ENCODE measurements around the gene CREB5.
"Not testable (repeated sequence)": the region's sequence is repeated elsewhere in the genome, so short reads cannot be mapped to it uniquely, and the experiment has no call there.

Gene CREB5

DNA sequence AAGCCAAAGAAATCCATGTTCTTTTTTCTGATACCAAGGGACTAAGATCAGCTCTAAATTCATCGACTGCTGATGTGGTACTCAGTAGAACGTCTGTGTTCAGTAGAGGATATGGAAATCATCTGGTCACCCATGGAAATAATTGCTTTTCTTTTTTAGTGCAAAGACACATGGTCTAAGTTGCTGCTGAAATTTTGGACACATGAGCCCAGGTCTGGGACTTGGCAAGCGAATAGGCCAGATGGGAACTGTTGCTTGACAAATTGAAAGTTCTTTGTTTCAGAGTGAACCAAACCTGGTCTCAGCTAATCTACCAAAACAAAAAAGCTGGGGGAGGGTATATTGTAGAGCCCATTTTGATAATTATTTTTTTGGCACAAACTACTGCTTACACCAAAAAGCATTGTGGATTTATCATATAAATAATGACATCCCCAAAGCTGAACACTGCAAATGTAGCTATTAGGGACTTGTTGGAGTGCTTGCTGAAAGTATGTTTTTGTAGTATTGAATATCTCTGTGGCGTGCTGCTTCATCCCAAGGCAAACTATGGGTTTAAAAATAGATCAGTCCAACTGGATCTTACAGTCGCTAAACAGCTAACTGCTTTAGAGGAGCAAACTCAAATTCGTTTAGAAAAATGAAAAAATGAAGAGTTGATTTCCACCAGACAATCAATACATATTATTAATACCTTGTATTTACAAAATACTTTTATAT is 401.1 kb downstream of the CREB5 start:
- no peak for DNase-seq (ENCODE audit: low spot score)

DNA sequence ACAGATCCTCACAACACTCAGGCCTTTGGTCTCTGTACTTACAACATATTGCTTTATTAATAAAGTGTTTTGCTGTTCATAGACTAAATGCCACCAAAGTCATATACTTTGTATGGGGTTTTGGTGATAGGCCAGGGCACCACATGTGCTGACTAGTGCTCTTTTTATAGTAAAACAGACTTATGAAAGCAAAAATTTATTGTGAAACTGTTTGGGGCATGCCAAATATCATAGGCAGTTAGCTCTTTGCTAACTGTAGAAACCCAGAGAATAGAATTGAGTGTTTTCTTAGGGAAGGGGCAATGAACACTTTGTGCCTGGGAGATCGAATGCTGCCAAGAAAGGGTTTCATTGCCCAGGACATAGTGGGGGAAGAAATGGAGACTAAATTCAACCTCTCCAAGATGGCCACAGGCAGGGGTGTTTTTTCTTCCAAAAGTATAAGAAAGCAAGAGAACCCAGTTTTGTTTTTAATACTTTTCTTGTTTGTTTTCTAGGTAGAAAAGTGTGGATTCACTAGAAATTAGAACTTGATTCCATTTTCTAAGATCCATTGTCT is 403.1 kb downstream of the CREB5 start:
- DNase-seq (ENCODE audit: low spot score), result no peak

GRCh38 chr7:28815928-28816373 is 403.6 kb downstream of the CREB5 start:
- DNase-seq (ENCODE audit: low spot score), result no peak

DNA sequence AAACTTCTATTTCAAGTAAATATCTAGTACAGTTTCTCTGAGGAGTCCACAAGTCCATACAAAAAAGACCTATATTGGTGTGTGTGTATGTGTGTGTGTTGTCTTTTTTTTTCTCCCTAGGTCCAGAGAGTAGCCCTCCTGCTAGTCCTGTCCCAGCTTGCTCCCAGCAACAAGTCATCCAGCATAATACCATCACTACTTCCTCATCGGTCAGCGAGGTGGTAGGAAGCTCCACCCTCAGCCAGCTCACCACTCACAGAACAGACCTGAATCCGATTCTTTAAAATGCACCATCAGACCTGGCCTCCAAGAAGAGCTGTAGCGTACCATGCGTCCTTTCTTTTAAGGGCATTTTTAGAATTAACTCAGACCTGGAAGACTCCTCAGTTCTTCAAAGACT is 406.7 kb downstream of the CREB5 start:
- DNase-seq (ENCODE audit: low spot score), result no peak

DNA sequence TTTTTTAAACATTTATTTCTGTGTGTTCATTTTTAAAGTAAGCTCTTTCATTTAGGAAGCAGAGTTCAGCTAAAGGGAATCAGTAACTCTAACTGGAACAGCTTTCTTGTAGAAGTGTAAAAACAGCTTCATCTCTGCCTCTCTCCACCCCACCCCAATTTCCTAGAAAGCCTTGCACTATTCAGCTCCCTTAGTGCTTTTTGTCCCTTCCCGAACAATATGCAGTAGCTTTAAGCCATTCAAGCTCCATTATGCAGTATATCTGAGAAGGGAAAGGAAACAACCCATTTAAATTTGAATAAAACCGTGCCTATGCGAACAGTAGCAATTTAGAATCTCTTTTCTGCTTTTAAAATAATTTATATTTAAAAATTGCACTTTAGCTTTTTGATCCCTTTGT is 411.3 kb downstream of the CREB5 start:
- DNase-seq (ENCODE audit: low spot score), result no peak

- DNase-seq (ENCODE audit: low spot score), result not testable (repeated sequence)
Measured at GRCh38 chr7:28825817-28826448, 413.6 kb downstream of the CREB5 start.

DNA sequence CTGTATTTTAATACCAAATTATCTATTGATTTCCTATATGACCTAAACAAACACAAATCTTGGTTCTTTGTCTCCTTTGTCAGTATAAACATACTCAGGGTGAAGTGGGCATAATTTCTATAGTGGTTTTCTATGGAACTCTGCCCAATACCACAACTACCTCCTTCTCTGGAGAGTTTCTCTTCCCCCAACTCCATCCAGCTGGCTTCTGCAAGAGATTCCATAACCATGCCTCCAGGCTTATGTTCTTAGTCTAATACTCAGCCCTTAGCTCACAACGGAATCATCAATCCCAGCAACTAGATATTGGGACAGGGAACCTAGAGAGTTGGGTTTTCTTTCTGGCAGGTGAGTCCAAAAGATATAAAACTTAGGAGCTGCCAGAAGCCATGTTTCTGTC is 418.5 kb downstream of the CREB5 start:
- peak; percentile 23 for DNase-seq (ENCODE audit: low spot score)

DNA sequence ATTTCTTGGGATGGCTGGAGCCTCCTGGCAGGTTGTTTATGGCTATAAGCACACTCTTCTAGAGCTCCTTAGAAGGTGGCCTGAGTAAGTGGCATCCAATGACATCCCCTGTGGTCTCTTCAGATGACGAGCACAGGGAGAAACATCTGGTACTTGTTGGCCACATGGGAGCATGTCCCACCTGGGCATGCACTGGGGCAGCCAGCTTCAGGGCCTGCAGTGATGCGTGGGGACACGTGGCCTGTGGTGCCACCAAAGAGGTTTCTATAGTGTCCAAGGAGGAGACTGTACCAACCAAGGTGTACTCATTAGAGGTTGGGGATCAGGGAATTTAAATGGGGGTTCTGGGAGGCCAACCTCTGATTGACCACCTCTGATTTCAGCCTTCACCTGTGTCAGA is 420.4 kb downstream of the CREB5 start:
- DNase-seq (ENCODE audit: low spot score), result no peak

DNA sequence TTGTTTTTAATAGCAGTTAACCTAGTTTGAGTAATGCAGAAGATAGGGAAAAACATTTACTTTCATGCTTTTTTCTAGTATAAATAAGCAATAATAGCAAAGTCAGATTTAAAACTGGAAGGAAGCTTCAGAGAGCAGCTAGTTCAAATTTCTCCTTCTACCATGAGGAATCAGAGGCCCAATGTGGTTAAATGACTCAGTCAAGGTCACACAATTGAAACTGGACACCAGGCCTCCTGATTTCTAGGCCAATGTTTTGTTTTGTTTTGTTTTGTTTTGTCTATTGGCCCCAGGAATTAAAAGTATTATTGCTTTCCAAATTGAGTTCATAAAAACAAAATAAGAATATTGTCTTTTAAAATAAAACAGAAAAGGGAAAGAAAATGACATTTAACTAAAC is 423.5 kb downstream of the CREB5 start:
- DNase-seq (ENCODE audit: low spot score), result no peak

GRCh38 chr7:28836716-28837115 is 424.4 kb downstream of the CREB5 start:
- no peak for DNase-seq (ENCODE audit: low spot score)

- no peak for DNase-seq (ENCODE audit: low spot score)
Measured at GRCh38 chr7:28837216-28837615, 424.9 kb downstream of the CREB5 start.

DNA sequence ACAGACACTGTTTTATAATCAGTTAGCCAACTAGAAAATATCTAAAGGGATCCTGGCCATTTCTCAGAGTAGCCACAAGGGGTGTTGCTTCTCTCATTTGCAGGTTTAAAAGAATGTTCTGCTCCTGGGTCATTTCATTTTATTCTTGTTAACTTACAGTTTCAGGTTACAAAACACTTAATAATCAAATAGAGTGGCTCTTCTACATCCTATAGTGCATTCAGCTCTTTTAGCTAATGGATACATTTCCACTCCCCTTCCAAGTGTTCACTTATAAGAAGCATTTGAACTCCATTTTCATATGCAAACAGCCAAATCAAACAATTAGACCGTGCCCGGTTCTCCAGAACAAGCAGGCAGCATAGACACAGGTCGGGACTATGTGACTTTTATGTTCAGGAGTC is 428.3 kb downstream of the CREB5 start:
- DNase-seq (ENCODE audit: low spot score), result no peak

GRCh38 chr7:28841766-28842165 is 429.4 kb downstream of the CREB5 start:
- no peak for DNase-seq (ENCODE audit: low spot score)

GRCh38 chr7:28842769-28843295 is 430.5 kb downstream of the CREB5 start:
- DNase-seq (ENCODE audit: low spot score), result no peak

DNA sequence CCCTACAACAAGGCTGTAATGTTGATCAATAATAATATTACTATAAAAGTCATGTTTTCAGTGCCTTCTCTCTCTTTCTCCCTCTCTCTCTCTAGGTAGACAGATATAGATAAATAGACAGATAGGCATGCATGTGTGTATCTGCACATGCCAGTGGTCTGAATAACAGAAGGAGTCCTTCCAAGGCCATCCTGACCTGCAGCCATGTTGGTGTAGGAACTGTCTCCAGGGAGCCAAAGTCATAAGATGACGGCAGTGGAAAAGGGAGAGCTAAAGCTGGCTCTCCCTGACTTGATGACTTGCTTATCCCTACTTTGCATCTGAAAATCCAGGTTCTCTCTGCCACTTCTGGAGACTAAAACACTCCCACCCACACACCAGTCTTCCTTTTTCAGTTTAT is 432.8 kb downstream of the CREB5 start:
- DNase-seq (ENCODE audit: low spot score), result no peak

DNA sequence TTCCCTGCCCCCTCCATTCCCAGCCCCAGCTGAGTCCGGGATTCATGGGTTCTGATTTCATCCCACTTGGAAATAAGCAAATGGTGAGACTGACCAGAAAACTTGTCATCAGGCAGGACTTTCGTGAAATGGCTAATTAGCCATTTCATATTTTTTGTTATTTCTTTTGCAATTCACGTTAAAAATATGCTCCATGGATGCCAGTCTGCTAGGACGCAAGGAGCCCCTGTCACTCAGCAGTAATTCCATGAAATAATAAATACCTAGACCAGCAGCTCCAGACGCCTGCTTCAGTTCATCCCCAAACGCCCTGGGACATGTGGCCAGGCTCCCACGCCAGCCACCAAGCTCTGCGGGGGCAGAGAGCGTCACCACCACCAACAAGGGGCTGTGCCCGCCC is 434.9 kb downstream of the CREB5 start:
- no peak for DNase-seq (ENCODE audit: low spot score)

GRCh38 chr7:28847681-28848080 is 435.4 kb downstream of the CREB5 start:
- no peak for DNase-seq (ENCODE audit: low spot score)

- no peak for DNase-seq (ENCODE audit: low spot score)
Measured at GRCh38 chr7:28848906-28849305, 436.6 kb downstream of the CREB5 start.

DNA sequence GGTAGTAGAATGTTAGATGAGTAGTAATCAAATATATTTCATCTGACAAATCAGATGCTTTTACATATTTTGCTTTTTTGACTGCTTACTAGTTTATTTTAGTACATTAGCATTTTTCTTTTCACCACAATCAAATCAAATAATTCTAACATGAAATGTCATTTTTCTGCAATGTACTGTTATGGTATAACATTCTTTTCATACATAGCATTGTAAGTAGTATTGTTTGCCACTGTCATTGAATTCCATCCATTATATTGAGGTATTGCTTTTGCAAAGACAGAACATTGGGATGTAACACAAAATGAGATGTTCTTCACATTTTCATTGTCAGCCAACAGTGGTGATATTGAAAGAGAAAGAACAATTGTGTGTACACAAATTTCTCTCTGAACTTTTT is 438.4 kb downstream of the CREB5 start:
- no peak for DNase-seq (ENCODE audit: low spot score)

DNA sequence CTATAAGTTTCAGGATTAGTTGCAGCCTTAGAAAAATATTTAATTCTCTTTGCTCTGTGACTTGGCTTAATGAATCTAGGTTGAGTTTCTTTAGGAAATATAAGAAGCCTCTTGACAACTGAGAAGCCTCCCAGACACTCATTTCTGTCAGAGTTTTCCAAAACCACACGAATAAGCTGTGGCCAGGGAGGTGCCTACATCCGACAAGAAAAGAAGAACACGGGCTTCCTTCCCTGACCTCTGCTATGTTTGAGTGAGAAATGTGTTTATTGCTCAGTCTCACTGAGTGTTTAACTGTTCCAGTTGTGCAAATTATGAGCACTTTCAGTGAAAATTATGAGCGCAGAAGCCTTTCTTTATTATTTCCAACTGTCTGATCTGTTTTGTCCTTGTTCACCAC is 440.8 kb downstream of the CREB5 start:
- no peak for DNase-seq (ENCODE audit: low spot score)

DNA sequence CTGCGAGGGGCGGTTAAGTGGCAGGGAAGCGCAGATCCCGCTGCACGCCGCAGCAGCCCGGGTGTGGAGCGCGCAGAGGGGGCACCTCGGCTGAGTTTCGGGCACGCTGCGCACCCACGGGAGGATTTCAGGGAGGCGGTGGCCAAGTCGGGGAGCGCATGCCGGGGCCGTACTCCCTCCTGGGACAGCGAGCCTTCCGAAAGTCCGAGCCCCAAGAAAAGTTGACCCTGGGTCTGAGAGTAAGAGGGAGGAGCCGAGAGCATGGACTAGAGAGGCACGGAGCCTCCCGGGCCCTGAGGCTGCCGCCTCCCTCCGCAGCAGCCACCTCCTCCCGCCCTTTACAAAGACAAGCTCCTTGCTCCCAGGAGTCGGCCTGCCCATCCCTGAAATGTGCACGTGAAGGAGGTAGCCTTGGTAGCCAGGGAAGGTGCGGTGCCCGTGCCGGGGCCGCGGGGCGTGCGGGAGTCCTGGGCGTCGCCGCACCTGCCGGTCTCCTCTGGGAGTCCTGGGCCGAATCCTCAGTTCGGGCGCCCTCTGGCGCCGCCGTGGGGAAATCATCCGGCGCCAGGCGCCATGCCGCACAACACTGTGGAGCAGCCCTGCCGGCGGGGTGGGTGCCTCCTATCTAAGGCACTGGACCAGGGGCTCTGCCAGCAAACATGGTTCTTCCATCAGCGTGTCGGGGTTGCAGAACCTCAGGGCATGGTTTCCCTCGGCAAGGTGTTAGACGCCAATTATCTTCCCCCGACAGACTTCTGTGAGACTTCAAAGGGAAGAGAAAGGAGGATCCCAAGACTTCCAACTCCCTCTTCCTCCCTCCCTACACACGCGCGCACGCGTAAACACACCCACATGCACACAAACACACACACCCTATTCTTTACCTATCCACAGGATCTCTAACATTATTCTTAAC is 441.8 kb downstream of the CREB5 start:
- peak; percentile 80 for DNase-seq (ENCODE audit: low spot score)

DNA sequence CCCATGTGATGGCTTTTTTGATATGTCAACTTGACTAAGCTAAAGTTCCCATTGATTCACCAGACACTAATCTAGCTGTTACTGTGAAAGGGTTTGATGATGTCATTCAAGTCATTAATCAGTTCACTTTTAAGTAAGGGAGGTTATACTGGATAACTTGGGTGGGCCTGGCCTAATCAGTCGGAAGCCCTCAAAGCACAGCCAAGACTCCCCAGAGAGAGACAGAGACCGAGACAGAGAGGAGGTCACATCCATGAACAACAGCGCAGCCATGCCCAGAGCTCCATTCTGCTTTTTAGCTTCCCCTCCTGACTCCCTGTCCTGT is 442.4 kb downstream of the CREB5 start:
- DNase-seq (ENCODE audit: low spot score), result no peak
